Central memory CD4-positive, alpha-beta T cell (primary cell): ENCODE data around the gene AVL9.

Experiments
- DNase-seq: peaks from one replicate; pipeline ENCODE4 v3.0.0; 2022

The AVL9 gene

DNA sequence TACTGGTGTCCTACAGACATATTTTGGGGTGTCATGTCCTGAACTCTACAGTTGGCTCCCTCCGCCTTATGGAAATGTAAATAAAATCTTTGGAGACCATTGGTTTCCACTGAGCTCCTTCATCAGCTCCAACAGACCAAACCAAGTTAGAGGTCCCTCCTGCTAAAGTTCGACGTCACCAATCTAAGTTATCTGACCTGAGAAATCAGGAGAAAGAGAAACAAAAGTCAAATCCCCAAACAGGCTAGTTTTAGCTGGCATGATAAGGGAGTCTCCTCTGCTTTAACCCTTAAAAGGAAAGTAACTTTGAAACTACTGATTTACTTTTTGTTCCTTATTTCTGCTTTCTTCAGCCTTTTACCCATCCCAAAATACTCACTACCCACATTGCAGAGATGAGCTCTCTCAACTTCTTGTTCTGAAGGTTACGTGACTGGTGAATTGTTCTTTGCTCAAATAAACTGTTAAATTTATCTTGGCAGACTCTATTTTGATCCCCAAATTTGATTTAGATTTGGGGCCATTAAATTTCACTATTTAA, 39.9 kb downstream of the AVL9 start:
- DNase-seq = no peak

DNA sequence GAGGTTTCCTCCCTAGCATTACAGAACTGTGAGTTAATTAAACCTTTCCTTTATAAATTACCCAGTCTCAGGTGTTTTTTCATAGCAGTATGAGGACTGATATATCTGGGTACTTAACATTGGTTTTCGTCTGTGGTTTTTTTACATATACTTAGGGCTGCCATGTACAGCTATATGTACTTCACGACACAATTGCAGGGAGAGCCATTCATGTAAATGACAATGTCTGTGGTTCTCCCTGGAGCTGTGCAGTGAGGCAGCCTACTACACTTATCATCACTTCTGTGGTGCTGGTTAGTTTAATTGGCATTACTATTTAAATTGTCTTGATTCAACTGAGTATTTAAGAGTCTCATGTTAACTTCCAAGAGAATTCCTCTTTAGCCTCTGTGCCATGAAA, 40.7 kb downstream of the AVL9 start:
- DNase-seq = no peak

DNA sequence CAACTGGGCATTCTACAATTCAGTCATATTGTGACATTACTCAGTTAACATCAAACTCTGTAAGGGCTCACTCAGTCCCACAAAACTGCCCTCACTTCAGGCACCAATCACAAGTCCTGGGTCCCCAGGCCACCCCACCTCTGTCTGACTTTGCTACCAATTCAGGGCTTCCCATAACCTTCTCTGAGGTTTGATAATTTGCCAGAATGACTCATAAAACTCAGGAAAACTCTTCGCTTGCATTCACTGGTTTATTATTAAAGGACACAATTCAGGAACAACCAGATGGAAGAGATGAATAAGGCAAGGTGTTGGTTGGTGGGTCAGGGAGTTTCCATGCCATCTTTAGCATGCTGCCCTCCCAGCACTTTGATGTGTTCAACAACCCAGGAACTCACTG, 41.3 kb downstream of the AVL9 start:
- DNase-seq = no peak

DNA sequence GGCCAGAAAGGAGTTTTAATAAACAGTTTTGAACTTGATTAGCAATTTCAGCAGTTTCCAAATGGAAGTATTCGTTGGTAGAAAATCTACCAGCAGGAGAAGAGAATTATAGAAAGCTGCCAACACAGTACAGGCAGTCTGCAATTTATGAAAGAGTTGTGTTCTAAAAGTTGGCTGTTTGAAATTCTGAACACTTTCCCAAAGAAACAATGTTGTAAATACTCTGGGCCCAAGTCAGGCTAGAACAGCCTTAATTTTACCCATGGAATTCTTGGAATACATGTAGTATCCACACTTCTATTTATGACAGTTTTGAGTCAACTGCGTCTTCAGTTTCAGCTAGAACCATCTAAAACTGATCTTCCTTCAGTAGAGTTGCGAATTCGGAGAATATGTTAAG, 42.5 kb downstream of the AVL9 start:
- no peak for DNase-seq

DNA sequence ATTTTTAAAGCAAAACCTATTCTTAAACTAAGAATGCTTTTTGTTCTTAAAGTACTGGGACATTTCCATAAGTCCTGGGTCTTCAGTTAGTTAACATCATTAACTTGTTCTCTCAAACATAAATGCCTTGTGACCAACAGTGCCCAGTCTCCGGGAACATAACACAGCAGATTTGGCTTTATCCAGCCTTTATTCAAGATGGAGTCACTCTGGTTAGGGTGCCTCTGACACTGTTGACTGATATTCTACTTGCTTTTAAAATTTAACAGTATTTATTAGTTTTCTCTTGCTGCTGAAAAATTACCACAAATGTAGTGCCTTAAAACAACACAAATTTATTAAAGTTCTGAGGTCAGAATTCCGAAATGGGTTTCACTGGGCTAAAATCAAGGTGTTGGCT, 44.1 kb downstream of the AVL9 start:
- DNase-seq = no peak

DNA sequence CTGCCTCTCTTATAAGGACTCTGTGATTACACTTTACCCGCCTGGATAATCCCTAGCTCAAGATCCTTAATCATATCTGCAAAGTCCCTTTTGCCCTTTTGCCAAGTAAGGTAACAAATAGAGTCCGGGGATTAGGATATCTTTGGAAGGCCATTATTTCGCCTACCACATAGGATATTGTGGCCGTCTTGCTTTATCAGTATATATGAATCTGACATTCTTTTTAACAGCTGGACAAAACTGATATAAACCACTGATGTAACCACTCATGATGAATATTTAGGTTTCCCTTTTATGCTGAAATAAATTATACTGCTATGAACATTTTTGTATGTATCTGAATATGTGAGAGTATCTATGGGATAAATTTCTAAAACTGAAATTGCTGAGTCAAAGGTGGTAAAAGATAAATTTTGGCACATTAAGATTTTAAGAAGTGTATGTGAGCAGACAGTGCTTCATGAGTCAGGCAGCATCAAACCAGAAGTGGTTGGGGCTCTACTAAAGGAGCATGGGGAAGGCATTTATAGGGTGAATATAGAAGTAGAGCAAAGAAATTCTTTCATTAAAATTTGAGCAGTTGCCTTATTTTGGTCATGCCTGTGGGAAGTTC, 44.7 kb downstream of the AVL9 start:
- DNase-seq = no peak

DNA sequence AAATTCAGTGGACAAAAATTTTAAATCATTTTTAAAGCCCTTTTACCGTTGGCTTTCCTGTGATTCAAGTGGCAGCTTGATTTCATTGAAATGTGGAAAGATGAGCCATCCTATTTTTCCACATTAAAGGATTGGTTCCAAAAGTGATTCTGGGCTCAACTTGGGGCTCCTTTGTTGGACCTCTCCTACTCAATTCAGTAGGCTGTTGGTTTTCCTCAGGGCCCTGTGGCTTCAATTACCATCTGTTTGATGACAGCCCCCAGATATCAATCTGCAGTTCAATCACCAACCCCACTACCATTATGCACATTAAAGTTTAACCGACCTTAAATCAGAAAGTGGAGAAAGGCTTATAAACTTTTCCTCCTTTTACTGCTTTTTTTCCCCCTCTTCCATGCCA, 47.3 kb downstream of the AVL9 start:
- no peak for DNase-seq

DNA sequence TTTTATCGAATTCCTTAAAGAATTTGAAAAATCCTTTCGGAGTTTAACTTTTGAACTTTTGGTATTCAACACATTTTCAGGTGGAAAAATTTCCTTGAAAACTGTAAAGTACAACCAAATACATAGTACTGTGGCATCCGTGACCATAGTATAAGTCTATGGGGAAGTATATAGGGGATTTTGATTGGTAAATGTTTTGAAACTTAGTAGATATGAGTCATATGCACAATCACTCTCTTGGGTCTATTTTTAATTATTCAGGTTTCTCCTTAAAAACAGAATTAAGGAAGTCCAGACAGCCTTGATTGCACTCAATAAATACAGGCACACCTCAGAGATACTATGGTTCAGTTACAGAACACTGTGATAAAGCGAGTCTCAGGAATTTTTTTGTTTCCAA, 64.2 kb downstream of the AVL9 start:
- DNase-seq = no peak

DNA sequence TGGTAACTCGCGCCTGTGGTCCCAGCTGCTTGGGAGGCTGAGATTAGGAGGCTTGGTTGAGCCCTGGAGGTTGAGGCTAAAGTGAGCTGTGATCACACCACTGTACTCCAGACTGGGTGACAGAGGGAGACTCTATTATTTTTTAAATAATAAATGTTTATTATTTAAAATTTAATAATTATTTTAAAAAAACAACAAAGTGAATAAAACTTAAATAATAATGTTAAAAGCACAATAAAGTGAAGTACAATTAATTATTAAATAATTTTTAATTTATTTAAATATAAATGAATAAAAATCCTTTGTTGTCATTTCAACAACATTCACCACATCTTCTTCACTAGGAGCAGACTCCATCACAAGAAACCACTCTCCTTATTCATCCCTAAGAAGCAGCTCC, 64.8 kb downstream of the AVL9 start:
- no peak for DNase-seq

DNA sequence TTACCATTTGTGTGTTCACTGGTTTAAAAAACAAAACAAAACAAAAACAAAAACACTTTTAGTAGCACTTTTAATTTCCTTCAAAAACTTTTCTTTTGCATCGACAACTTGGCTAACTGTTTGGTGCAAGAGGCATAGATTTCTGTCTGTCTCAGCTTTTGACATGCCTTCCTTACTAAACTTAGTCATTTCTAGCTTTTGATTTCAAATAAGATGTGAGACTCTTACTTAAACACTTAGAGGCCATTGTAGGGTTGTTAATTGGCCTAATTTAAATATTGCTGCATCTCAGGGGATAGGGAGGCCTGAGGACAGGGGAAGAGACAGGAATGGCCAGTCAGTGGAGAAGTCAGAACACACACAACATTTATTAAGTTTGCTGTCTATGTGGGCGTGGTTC, 66.3 kb downstream of the AVL9 start:
- DNase-seq = no peak

DNA sequence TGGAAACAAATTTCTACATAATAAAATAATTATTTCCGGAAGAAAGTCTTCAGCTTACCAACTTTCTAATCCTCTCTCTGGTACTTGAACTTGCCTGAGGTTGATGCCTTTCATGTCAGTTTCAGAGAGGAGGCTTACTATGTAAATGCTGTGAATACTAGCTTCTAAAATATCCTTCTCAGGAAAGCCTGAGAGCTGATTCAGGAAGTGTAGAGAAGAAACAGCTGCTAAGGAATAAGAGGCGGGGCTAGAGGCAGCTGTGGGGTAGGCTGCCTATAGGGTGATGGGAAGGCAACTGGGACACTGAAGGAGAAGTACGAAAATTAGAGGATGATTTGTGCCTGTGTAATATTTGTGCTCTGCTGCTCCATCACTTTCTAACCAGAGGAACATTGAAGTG, 69.3 kb downstream of the AVL9 start:
- no peak for DNase-seq

DNA sequence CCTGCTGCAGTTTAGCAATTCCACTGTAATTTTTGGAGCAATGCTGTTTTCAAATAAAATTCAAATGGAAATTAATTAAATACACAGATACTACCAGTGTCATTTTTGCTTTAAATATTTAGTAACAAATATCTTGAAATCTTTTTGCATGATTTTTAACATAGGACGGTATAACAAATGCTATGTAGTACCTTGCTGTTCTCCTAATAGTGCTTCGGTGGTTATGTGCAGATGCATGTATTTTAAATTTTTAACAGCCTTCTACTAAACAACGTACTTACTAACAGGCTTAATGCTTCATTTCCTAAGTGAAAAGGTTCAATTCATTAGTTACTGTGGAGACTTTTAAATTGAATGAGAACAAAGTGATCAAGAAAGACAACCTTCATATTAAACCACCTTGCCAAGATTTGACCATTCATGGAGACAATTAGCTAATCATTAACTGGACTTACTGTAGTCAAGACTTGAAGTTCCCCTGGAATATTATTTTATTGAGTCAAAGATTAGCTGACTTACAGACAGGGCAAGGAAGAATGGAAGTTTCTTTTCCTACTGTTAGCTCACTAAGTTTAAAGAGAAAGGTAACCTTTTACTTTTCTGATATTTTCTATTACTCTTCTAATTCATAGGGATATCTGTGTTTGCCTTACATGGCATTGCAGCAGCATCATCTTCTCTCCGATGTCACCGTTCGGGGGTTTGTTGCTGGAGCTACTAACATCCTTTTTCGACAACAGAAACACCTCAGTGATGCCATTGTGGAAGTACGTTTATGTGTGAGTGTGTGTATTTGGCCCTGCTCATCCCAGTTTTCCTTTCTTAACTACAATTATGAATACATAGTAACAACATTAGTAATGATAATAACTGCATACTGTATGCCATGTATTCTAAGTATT, 74.3 kb downstream of the AVL9 start:
- no peak for DNase-seq

DNA sequence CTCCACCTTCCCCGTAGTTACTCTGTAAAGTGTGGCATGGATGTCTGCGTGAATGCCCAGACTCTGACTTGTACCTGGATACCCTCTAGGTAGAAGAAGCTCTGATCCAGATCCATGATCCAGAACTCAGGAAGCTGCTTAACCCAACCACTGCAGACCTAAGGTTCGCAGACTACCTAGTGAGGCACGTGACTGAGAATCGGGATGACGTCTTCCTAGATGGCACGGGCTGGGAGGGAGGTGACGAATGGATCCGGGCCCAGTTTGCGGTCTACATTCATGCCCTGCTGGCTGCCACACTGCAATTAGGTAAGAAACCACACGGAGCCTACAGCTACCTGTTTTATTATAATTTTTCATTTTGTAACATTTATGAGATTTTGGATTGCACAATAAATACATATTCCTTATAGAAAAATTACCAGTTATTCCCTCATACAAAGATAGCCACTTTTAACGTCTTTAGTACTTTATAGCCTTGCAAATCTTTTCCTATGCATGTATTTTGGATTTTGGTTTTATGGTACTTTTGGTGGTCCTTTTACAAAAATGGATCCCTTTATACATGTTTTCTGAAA, 77.9 kb downstream of the AVL9 start:
- DNase-seq = no peak

DNA sequence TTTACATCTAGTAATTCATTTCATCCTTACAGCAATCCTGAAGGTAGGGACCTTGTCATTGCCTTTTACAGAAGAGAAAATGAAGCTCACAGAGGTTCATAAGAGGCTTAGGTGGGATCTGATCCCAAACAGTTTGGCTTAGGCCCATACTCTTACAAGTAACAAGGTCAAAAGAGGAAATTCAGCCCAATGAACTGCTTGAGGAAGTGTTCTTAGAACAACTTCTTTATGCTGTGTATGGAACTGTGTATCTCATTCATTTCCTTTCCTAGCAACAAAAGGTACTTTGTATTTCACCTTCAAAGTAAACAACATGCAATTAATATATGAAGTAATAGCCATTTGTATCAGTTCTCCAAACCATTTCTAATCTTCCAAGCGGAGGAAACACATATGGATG, 79.3 kb downstream of the AVL9 start:
- no peak for DNase-seq

DNA sequence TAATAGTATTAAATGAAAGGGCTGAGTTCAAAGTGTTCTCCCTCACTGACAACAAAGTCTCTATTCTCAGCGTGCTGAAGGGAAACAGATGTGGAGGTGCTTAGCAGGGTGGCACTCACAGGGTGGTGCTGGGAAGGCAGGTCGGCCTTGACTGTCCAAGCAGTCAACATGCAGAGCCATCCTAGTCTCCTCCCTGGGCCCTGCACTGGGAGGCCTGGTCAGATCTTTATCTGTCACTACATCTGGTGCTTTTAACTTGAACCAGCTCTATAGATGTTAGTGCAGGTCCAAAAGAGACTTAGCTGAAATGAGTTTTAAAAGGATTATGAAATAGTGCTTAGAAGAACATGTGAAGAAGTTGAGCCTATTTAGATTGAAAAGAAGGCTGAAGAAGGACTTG, 82.1 kb downstream of the AVL9 start:
- DNase-seq = no peak

DNA sequence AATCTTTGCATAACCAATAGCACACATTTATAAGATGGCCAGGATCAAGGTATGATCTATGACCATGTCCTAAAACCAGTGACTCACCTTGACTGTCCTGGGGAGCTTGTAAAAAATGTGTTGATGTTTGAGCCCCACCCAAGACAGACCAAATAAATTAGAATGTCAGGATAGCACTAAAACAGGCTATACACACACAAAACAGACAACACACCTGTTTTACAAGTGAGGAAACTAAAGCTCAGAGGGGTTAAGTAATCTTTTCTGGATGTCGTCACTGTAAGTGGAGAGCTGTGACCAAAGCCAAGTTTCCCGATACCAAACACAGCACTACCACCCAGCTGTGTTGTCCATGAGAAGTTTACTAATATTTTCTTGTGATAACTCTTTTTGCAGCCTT, 84.5 kb downstream of the AVL9 start:
- no peak for DNase-seq

DNA sequence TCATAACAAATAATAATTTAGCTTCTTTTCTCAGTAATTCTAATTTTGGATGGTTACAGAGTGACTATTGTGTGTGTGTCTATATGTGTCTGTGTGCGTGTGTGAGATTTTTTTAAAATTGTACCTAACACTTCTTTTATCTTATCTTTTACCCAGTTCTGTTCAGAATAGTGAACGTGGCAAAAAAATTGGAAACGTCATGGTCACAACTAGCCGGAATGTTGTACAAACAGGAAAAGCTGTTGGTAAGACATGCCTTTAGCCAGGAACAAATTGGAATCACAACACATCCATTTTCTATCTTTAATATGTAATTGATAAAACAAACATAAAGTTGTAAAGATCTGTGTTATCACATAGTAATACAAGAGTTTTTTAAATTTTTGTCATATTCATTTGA, 85.4 kb downstream of the AVL9 start:
- no peak for DNase-seq

DNA sequence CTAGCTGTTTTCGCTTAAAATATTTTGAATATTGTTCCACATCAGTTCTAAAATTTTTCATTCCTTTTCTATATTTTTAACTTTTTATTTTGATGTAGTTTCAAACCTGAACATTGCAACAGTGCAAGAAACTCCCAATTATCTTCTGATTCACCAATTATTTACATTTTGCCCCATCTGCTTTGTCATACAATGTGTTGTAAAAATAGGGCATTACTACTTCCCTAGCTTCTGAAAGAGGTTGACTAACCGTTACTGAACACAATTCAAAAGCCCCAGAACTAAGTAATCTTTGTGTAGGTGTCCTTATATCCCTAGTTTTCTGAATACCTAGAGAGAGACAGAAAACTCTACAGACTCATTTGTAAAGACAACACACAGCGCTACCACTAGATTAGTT, 86.7 kb downstream of the AVL9 start:
- DNase-seq = no peak

DNA sequence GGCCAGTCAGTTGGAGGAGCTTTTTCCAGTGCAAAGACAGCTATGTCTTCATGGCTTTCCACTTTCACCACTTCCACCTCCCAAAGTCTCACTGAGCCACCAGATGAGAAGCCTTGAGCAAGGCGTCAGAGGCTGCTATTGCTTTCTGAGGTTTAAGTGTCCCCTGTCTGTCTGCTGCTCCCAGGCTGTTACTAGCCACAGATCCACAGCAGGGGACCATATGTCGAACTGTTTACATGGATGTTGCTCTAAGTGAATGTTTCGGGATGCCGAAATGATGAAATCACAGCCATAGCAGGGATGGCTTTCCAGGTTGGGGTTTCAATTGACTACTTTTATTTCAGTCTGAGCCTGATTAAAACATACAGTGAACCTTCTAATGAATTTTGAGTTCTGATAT, 88.5 kb downstream of the AVL9 start:
- DNase-seq = no peak

DNA sequence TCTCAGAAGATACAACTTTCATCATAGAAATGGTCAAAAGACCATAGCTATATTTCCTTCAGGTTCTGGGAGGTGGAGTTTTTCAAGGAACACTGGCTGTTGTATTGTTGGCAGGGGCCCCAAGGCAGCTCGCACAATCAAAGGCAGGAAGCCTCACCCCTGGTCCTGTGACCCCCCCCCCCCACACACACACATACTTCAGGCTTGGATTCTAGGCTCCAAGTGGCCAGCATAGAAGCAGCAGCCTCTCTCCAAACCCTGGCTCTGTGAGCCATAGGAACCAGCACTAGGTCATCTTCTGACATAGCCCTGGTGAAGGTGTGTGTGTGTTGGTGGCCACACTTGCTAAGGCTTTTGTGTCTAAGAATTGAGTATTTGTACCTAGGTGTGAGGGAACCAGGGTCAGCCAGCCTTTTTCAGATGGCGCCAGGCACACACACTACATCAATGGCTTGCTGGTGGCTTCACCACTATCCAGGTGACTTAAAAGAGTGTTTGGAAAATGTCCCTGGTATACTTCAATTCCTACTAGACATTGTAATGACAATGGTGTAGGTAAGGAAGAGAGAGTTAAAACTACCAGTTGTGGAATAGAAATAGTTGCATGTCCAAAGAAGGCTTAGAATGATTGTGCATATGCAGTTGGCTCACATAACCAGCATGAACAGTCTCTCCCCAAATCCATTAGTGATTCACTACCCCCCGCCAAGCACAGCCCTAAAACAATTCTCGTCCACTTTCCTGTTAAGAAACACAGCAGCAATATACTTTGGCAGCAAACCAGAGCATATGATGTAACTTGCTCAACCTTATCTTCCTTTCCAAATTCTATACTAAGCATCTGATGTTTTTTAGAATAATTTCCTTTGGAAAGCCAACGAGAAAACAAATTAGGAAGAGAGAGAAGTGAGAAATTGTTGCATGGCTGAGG, 91.3 kb downstream of the AVL9 start:
- DNase-seq = no peak

DNA sequence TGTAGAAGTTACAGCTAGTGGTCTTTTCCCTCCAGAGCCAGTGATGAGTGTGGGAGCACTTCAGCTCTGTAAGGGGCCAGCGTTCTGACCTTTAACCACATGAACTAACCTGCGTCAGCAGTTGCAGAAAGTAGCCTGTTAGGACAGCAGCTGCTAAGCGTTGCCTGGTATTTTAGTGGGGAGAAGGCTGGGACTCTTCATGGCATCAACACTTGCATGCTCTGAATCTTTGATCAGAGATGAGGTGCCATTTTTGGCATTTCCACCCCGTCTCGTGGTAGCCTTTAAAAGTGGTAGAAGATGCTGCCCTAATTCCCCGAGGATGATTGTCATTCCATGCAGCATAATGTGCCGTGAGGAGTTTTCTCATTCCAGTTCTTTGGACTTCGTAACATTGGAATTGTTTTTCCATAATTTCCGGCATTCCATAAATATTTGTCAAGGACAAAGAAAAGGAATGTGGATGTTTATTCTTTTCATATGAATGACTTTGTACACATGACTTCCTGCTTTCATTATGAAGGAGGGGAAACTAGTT, 92.2 kb downstream of the AVL9 start:
- DNase-seq = no peak

DNA sequence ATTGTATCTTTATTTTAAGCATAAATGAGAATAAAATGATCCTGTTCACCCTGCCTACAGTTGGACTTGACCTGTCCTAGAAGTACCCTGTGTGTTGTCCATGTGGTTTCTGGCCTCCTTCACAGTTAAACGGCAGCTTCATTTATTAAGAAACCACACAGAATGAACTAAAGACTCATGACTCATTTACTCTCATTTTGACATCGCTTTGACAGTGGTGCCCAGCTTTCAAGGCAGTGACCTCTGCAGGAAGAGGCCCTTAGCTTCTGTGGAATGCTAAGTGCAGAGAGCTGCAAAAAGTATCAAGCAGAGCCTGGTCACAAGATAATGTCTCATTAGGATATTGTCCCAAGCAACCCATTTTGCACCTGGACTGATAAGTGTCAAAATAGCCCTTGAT, 93.4 kb downstream of the AVL9 start:
- no peak for DNase-seq

DNA sequence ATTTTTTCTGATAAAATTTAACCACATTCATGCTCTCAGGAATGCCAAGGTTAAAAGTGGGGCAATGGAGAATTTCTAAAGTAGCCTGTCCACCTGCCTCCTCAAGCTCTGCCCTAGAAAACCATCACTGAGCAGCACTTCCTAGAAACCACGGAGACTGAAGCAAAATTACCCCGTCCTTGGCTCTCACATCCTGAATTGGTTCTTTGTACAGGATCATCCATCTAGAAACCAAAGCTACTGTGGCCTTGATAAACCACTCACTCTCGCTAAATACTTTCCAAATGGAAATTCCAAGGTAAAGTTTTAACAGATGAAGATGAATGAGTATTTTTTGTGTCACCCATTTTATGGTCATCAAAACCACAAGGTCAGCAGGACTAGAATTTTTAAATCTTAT, 96.6 kb downstream of the AVL9 start:
- no peak for DNase-seq
